Measurements from ENCODE around the gene VASH1.

DNA sequence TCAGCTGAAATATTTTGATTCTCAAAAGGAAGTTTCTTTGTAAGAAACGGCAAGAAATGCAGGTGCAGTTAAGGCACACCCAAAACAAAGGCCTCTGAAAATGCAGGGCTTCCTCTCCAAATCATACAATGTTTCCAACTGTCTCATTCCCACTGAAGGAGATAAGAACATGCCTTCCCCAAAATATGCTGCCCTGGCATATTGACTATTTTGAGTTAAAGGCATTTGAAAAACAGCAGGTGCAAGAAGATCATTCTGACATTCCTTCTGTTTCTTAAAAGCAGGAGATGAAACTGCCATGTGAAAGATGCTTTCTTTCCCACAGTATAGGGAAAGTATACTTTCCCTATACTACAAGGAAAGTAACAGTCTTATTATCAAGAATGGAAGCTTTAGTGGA, 33.4 kb upstream of the VASH1 start:
- TF ChIP-seq, protein P1, sequence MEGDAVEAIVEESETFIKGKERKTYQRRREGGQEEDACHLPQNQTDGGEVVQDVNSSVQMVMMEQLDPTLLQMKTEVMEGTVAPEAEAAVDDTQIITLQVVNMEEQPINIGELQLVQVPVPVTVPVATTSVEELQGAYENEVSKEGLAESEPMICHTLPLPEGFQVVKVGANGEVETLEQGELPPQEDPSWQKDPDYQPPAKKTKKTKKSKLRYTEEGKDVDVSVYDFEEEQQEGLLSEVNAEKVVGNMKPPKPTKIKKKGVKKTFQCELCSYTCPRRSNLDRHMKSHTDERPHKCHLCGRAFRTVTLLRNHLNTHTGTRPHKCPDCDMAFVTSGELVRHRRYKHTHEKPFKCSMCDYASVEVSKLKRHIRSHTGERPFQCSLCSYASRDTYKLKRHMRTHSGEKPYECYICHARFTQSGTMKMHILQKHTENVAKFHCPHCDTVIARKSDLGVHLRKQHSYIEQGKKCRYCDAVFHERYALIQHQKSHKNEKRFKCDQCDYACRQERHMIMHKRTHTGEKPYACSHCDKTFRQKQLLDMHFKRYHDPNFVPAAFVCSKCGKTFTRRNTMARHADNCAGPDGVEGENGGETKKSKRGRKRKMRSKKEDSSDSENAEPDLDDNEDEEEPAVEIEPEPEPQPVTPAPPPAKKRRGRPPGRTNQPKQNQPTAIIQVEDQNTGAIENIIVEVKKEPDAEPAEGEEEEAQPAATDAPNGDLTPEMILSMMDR (conservative IDR thresholded peaks at IDR 0.05 in 1 of 2, IDR thresholded peaks at IDR 0.05 in 1 of 2; ENCODE audit: extremely low read depth in 1 of 2, insufficient read depth in 1 of 2, low read depth in 1 of 2, low read length in 2 of 2), result no peak
- TF ChIP-seq EZH2 (IDR thresholded peaks at IDR 0.05; ENCODE audit: borderline replicate concordance, low read length), result no peak

All from mammary epithelial cell (primary cell).